Lower leg skin (tissue), 4 donors: ENCODE measurements around the gene ZSCAN10. TPM values are rescaled to one million over a fixed set of nuclear protein-coding genes. Genes with fewer than 3 reads are reported as not detected.

ENCODE experiments used
- DNase-seq, 2 donors: peaks; one replicate each; pipeline ENCODE4 v3.0.0-alpha.2; 2019; ENCODE audit warnings: low spot score in 2 of 2
- H3K4me3 ChIP-seq: fragments of 200-600 bp; sonication (generic); 2 replicates; pipeline ENCODE4 v1.5.1; 2017; ENCODE audit warnings: mild to moderate bottlenecking, low read depth; ENCODE audit not compliant: poor library complexity, severe bottlenecking
- CTCF ChIP-seq, 3 donors: fragments of 450-650 bp; IDR thresholded peaks; one replicate each; pipeline ENCODE4 v1.5.1; 2016; ENCODE audit warnings: antibody characterized with exemption in 3 of 3, mild to moderate bottlenecking in 3 of 3, moderate library complexity in 2 of 3
- POLR2A ChIP-seq, 2 donors: fragments of 450-650 bp; IDR thresholded peaks; one replicate each; pipeline ENCODE4 v1.6.1; 2016 to 2017; ENCODE audit warnings: antibody characterized with exemption in 2 of 2, mild to moderate bottlenecking in 1 of 2, moderate library complexity in 1 of 2
- WGBS, 2 donors: methylation state at CpG; one replicate each; pipeline ENCODE4 v1.1.5; 2018; 5-methylcytosine and 5-hydroxymethylcytosine counted together
- intact Hi-C: fragments of 100-400 bp; cut with DNase I; formaldehyde crosslinking; loops from one replicate; pipeline ENCODE4 v1.15.0; 2023; ENCODE audit warnings: low total_unique reads
- total RNA-seq, 4 donors: library from RNA; depleted of rRNA; stranded (reverse); fragments of >200 nt; gene quantifications; one replicate each; pipeline ENCODE4 v1.1.0, GENCODE V29; 2016

ZSCAN10 gene
- total RNA-seq, 4 donors from 2014 or later: not detected

GRCh38 chr16:3121851-3122467 is 22.9 kb upstream of the ZSCAN10 start:
- no peak overlapping the region for H3K4me3 ChIP-seq
- TF ChIP-seq POLR2A (IDR thresholded peaks at IDR 0.05): no peak
- TF ChIP-seq CTCF (IDR thresholded peaks at IDR 0.05): no peak
- DNase-seq: no peak
- intact Hi-C loops: no loop called here
- 63 to 68% methylated on average over 7 of the region's 7 CpGs for WGBS, 2 donors

GRCh38 chr16:3120435-3120834 is 21.3 kb upstream of the ZSCAN10 start:
- TF ChIP-seq POLR2A (IDR thresholded peaks at IDR 0.05) (no peak), CTCF (IDR thresholded peaks at IDR 0.05) (no peak)
- WGBS, 2 donors: 84 to 86% methylated on average over 16 of the region's 16 CpGs
- no peak for DNase-seq
- H3K4me3 ChIP-seq: no peak overlapping the region
- intact Hi-C loops: no loop called here

- 93 to 96% methylated on average over 46 to 57 of the region's 57 CpGs for WGBS, 2 donors
- intact Hi-C loops: no loop called here
- H3K4me3 ChIP-seq: no peak overlapping the region
- no peak for DNase-seq
- TF ChIP-seq CTCF (IDR thresholded peaks at IDR 0.05): no peak
- TF ChIP-seq POLR2A (IDR thresholded peaks at IDR 0.05): no peak
Observed at GRCh38 chr16:3119701-3120408, 20.8 kb upstream of the ZSCAN10 start.

GRCh38 chr16:3119286-3119685 is 20.2 kb upstream of the ZSCAN10 start:
- no peak for TF ChIP-seq POLR2A (IDR thresholded peaks at IDR 0.05)
- TF ChIP-seq CTCF (IDR thresholded peaks at IDR 0.05): no peak
- WGBS, 2 donors: 96% methylated on average over 28 to 33 of the region's 33 CpGs
- DNase-seq: no peak
- intact Hi-C loops: no loop called here
- no peak overlapping the region for H3K4me3 ChIP-seq

GRCh38 chr16:3118846-3119245 is 19.8 kb upstream of the ZSCAN10 start:
- no peak for DNase-seq
- no peak overlapping the region for H3K4me3 ChIP-seq
- TF ChIP-seq CTCF (IDR thresholded peaks at IDR 0.05) (no peak), POLR2A (IDR thresholded peaks at IDR 0.05) (no peak)
- 92 to 95% methylated on average over 18 to 20 of the region's 20 CpGs for WGBS, 2 donors
- intact Hi-C loops: no loop called here
